ENCODE data around the gene SCN8A. TPM values are rescaled to one million over a fixed set of nuclear protein-coding genes. Genes with fewer than 3 reads are reported as not detected.
A peak's percentile ranks its signal among the peaks of the same experiment; 100 is the strongest.

The SCN8A gene
- polyA plus RNA-seq, 2 of the 4 experiments (the other 2 are of a cell fraction): 1.8 to 4.8 TPM

DNA sequence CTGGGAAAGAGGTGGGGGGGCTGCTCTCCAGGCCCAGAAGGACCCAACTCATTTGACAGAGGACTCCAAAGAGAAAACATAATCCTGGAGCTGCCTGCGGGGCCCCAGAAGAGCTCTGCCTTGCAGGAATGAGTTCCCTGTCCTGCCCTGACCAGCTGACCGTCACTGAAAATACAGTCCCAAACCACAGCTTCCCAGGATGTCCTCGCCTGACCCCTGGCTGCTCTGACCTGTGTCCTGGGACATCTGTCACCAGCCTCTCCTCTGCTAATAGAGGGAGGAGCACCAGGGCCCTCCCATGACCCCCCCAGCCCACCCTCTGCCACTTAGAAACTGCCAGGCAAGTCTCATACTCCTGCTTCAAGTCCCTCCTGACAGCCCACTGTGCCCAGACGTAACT is 247.7 kb downstream of the SCN8A start:
- POLR2A ChIA-PET: no interaction called here
- no peak for FAIRE-seq
- DNase-seq (ENCODE audit: low read depth in 1 of 2, low spot score in 1 of 2): no peak

DNA sequence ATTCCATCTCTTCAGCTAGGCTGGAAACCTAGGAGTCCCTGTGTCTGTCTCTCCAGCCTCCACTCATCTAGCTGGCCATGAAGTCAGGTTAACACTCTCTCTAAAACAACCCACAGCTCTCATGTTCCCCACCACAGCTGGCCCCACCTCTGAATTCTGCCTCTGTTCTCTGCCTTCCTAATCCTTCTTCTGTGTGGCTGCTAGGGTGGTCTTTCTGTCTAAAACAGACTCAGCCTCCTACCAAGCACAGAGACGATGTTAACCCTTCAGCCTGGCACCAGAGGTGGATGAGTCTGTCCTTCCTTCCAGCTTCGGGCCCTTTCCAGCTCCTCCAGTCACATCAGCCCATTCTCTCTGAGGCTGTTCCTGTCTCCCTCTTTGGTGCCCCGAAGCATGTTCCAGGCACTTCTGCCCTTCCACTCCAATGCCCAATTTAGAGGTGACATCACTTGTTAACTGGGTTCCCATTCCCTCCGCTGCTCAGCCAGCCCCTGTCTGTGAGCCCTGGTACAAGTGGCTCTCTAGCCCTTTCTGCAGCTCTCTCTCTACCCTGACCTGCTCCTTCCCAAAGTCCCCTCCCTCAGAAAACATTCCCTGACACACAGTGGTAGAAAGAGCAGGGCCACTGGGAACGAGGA is 248.4 kb downstream of the SCN8A start:
- WGBS (ENCODE audit: missing lambda C conversion rate): 38% methylated on average over 5 of the region's 5 CpGs
- Histone ChIP-seq H3K4me3 (no peak overlapping the region), H3K9me3 (no peaks in the 10 kb centered on the region), H3K27ac (no peak overlapping the region), H3K4me1 (no peaks in the 10 kb centered on the region), H3K4me2 (no peak overlapping the region)
- FAIRE-seq: no peak
- TF ChIP-seq HDAC2 (IDR thresholded peaks at IDR 0.05) (no peak), EHMT2 (IDR thresholded peaks at IDR 0.05; ENCODE audit: low read depth) (no peak), CHD4 (IDR thresholded peaks at IDR 0.05; ENCODE audit: borderline replicate concordance) (no peak), EHF (CRISPR knock-in tag; IDR thresholded peaks at IDR 0.05) (no peak), POLR2AphosphoS2 (conservative IDR thresholded peaks at IDR 0.05; ENCODE audit: low read length) (no peak), NR3C1 (IDR thresholded peaks at IDR 0.05) (no peak), RARB (CRISPR knock-in tag; IDR thresholded peaks at IDR 0.05) (no peak), PHF8 (IDR thresholded peaks at IDR 0.05; ENCODE audit: borderline replicate concordance, low read depth) (no peak), NPAS2 (CRISPR knock-in tag; IDR thresholded peaks at IDR 0.05; ENCODE audit: borderline replicate concordance) (no peak), TFCP2L1 (CRISPR knock-in tag; IDR thresholded peaks at IDR 0.05) (no peak)
- TF ChIP-seq, protein P1, sequence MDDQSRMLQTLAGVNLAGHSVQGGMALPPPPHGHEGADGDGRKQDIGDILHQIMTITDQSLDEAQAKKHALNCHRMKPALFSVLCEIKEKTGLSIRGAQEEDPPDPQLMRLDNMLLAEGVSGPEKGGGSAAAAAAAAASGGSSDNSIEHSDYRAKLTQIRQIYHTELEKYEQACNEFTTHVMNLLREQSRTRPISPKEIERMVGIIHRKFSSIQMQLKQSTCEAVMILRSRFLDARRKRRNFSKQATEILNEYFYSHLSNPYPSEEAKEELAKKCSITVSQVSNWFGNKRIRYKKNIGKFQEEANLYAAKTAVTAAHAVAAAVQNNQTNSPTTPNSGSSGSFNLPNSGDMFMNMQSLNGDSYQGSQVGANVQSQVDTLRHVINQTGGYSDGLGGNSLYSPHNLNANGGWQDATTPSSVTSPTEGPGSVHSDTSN (IDR thresholded peaks at IDR 0.05): no peak
- TF ChIP-seq, protein P2, sequence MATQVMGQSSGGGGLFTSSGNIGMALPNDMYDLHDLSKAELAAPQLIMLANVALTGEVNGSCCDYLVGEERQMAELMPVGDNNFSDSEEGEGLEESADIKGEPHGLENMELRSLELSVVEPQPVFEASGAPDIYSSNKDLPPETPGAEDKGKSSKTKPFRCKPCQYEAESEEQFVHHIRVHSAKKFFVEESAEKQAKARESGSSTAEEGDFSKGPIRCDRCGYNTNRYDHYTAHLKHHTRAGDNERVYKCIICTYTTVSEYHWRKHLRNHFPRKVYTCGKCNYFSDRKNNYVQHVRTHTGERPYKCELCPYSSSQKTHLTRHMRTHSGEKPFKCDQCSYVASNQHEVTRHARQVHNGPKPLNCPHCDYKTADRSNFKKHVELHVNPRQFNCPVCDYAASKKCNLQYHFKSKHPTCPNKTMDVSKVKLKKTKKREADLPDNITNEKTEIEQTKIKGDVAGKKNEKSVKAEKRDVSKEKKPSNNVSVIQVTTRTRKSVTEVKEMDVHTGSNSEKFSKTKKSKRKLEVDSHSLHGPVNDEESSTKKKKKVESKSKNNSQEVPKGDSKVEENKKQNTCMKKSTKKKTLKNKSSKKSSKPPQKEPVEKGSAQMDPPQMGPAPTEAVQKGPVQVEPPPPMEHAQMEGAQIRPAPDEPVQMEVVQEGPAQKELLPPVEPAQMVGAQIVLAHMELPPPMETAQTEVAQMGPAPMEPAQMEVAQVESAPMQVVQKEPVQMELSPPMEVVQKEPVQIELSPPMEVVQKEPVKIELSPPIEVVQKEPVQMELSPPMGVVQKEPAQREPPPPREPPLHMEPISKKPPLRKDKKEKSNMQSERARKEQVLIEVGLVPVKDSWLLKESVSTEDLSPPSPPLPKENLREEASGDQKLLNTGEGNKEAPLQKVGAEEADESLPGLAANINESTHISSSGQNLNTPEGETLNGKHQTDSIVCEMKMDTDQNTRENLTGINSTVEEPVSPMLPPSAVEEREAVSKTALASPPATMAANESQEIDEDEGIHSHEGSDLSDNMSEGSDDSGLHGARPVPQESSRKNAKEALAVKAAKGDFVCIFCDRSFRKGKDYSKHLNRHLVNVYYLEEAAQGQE (IDR thresholded peaks at IDR 0.05): no peak
- ChIA-PET POLR2A (no interaction called here), CTCF (interaction anchor here (1.2 to 2.7 kb wide), 4 partner anchors 15 to 418 kb away, joined by 3 to 11 read pairs (median 5); no protein-coding TSS in a partner anchor)
- ATAC-seq: peak; percentile 29 to 30; a peak in 4 of 6 replicates
- DNase-seq (ENCODE audit: low read depth in 1 of 2, low spot score in 1 of 2): no peak

More for the DNA sequence above, 247.7 kb downstream of the SCN8A start:
- WGBS (ENCODE audit: missing lambda C conversion rate): 47% methylated on average over 4 of the region's 4 CpGs
- CTCF ChIA-PET: interaction anchor here (1.2 to 2.7 kb wide), 3 partner anchors 14 to 36 kb away, joined by 3 to 11 read pairs (median 5); no protein-coding TSS in a partner anchor
- H3K4me3 ChIP-seq: no peak overlapping the region
- H3K4me1 ChIP-seq: no peaks in the 10 kb centered on the region
- ATAC-seq: no peak
- H3K27ac ChIP-seq: no peak overlapping the region
- TF ChIP-seq EHMT2 (IDR thresholded peaks at IDR 0.05; ENCODE audit: low read depth) (no peak), ZFP36 (IDR thresholded peaks at IDR 0.05; ENCODE audit: borderline replicate concordance, partially characterized antibody) (no peak), NPAS2 (CRISPR knock-in tag; IDR thresholded peaks at IDR 0.05; ENCODE audit: borderline replicate concordance) (no peak), MAFK (IDR thresholded peaks at IDR 0.05; ENCODE audit: partially characterized antibody) (no peak), KDM1A (IDR thresholded peaks at IDR 0.05; ENCODE audit: low read depth) (no peak), MAZ (IDR thresholded peaks at IDR 0.05; ENCODE audit: borderline replicate concordance, low read depth, low read length) (no peak), KDM5A (IDR thresholded peaks at IDR 0.05) (no peak), HOXB5 (CRISPR knock-in tag; IDR thresholded peaks at IDR 0.05) (no peak), TFCP2L1 (CRISPR knock-in tag; IDR thresholded peaks at IDR 0.05) (no peak), FOXS1 (CRISPR knock-in tag; IDR thresholded peaks at IDR 0.05) (no peak), ESRRA (IDR thresholded peaks at IDR 0.05; ENCODE audit: borderline replicate concordance, low read length) (no peak), JUNB (IDR thresholded peaks at IDR 0.05) (no peak), NFE2L2 (conservative IDR thresholded peaks at IDR 0.05; ENCODE audit: low read length) (no peak)
- TF ChIP-seq, protein P3, sequence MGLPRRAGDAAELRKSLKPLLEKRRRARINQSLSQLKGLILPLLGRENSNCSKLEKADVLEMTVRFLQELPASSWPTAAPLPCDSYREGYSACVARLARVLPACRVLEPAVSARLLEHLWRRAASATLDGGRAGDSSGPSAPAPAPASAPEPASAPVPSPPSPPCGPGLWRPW (IDR thresholded peaks at IDR 0.05): no peak
- TF ChIP-seq, protein P4, sequence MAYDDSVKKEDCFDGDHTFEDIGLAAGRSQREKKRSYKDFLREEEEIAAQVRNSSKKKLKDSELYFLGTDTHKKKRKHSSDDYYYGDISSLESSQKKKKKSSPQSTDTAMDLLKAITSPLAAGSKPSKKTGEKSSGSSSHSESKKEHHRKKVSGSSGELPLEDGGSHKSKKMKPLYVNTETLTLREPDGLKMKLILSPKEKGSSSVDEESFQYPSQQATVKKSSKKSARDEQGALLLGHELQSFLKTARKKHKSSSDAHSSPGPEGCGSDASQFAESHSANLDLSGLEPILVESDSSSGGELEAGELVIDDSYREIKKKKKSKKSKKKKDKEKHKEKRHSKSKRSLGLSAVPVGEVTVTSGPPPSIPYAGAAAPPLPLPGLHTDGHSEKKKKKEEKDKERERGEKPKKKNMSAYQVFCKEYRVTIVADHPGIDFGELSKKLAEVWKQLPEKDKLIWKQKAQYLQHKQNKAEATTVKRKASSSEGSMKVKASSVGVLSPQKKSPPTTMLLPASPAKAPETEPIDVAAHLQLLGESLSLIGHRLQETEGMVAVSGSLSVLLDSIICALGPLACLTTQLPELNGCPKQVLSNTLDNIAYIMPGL (CRISPR knock-in tag; IDR thresholded peaks at IDR 0.05; ENCODE audit: borderline replicate concordance): no peak
- TF ChIP-seq, protein P1 (IDR thresholded peaks at IDR 0.05): no peak
- no peak overlapping the region for H3K4me2 ChIP-seq
- no peaks in the 10 kb centered on the region for H3K9me3 ChIP-seq

Data from A549 (cell line).